SH-SY5Y (cell line): ENCODE results near the gene BABAM1.

Experiments
- GATA2 ChIP-seq: IDR thresholded peaks from 2 replicates; pipeline ENCODE4 v1.6.1; 2011; ENCODE audit warnings: mild to moderate bottlenecking, low read depth, low read length
- GATA3 ChIP-seq: IDR thresholded peaks from 2 replicates; pipeline ENCODE4 v1.6.1; 2011; ENCODE audit warnings: low read depth, mild to moderate bottlenecking, low read length, moderate library complexity

- TF ChIP-seq GATA2 (no peak), GATA3 (no peak)
Observed at GRCh38 chr19:17303940-17304267, 36.7 kb downstream of the BABAM1 start.
